DOHH2 (cell line): Measurements from ENCODE around the gene SLITRK2.

Experiments used
- EZH2phosphoT487 ChIP-seq: fragments of 200-600 bp; sonication (generic); IDR thresholded peaks from 2 replicates; pipeline ENCODE4 v1.6.1; 2017; ENCODE audit warnings: borderline replicate concordance, mild to moderate bottlenecking, antibody characterized with exemption, low read length, moderate library complexity, mixed read lengths
- TF ChIP-seq, protein P1 (sequence below): fragments of 200-600 bp; sonication (generic); IDR thresholded peaks from one replicate; pipeline ENCODE4 v1.5.1; 2014; ENCODE audit warnings: antibody characterized with exemption, mild to moderate bottlenecking, low read depth, low read length; ENCODE audit not compliant: poor library complexity, severe bottlenecking

DNA sequence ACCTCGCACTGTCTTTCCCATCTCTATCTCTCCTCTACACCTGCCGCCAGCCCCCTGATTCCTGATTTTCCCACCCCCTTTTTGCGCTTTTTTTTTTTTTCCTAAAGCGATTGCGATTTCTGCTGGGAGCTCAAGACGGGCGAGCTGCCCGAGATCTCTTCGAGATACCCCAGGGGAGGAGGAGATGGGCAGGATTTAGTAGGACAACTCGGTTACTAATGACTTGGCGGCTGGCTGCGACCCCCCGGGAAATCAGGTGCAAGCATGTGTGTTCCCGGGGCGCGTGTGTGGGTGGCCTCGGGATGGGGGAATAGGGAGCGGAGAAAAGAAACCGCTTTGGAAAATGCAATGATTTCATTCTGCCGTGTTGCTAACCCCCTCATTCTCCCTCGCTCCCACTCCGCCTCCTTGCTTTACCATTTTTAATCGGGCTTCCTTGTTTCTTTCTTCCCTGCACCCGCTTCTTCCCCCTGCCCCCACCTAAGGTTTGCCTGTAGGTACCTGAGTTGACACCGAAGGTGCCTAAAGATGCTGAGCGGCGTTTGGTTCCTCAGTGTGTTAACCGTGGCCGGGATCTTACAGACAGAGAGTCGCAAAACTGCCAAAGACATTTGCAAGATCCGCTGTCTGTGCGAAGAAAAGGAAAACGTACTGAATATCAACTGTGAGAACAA, 4.4 kb downstream of the SLITRK2 start:
- TF ChIP-seq, protein P1, sequence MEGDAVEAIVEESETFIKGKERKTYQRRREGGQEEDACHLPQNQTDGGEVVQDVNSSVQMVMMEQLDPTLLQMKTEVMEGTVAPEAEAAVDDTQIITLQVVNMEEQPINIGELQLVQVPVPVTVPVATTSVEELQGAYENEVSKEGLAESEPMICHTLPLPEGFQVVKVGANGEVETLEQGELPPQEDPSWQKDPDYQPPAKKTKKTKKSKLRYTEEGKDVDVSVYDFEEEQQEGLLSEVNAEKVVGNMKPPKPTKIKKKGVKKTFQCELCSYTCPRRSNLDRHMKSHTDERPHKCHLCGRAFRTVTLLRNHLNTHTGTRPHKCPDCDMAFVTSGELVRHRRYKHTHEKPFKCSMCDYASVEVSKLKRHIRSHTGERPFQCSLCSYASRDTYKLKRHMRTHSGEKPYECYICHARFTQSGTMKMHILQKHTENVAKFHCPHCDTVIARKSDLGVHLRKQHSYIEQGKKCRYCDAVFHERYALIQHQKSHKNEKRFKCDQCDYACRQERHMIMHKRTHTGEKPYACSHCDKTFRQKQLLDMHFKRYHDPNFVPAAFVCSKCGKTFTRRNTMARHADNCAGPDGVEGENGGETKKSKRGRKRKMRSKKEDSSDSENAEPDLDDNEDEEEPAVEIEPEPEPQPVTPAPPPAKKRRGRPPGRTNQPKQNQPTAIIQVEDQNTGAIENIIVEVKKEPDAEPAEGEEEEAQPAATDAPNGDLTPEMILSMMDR, result no peak
- no peak for TF ChIP-seq EZH2phosphoT487
